Measurements from ENCODE around the gene PIWIL4. TPM values are rescaled to one million over a fixed set of nuclear protein-coding genes. Genes with fewer than 3 reads are reported as not detected.
A peak's percentile ranks its signal among the peaks of the same experiment; 100 is the strongest.

PIWIL4 gene
- total and polyA plus RNA-seq, 9 of the 15 experiments (the other 6 are each of a cell fraction or from before 2014, with no cell fraction given), result 6.3 to 17.0 (median 10.8) TPM

- TF ChIP-seq MEF2A (IDR thresholded peaks at IDR 0.05; ENCODE audit: control insufficient read depth, low read depth, low read length) (no peak), BMI1 (IDR thresholded peaks at IDR 0.05; ENCODE audit: low read length) (no peak), RB1 (IDR thresholded peaks at IDR 0.05; ENCODE audit: low read depth) (no peak), USF2 (CRISPR knock-in tag; IDR thresholded peaks at IDR 0.05) (no peak), HDAC8 (tag; IDR thresholded peaks at IDR 0.05) (no peak), RFX1 (IDR thresholded peaks at IDR 0.05) (peak; percentile 63), GMEB1 (CRISPR knock-in tag; IDR thresholded peaks at IDR 0.05) (no peak), RBM22 (IDR thresholded peaks at IDR 0.05; ENCODE audit: low read depth, low read length, poor library complexity, severe bottlenecking) (no peak), ZBED1 (IDR thresholded peaks at IDR 0.05) (no peak), CBFA2T3 (IDR thresholded peaks at IDR 0.05) (no peak), NR2C1 (IDR thresholded peaks at IDR 0.05) (peak; percentile 78), NR2C1 (tag; IDR thresholded peaks at IDR 0.05) (peak; percentile 94), SNIP1 (IDR thresholded peaks at IDR 0.05; ENCODE audit: low read depth) (no peak), CHD1 (IDR thresholded peaks at IDR 0.05; ENCODE audit: low read length) (no peak)
Measured at GRCh38 chr11:94635072-94635471, 67.9 kb downstream of the PIWIL4 start (continued).
